Stimulated activated CD4-positive, alpha-beta T cell treated with anti-CD3 and anti-CD28 coated beads, Interleukin-12 subunit alpha, Interleukin-12 subunit beta, amount 100 ng/mL, for 24 hours (primary cell): ENCODE results near the gene NCOA3.

Source experiments
- DNase-seq, 2 experiments: peaks; one replicate each; pipeline ENCODE4 v3.0.0-alpha.2; 2020; ENCODE audit warnings: low read depth in 2 of 2

The NCOA3 gene

GRCh38 chr20:47597090-47597489 lies 95.4 kb downstream of the NCOA3 start:
- no peak for DNase-seq

DNA sequence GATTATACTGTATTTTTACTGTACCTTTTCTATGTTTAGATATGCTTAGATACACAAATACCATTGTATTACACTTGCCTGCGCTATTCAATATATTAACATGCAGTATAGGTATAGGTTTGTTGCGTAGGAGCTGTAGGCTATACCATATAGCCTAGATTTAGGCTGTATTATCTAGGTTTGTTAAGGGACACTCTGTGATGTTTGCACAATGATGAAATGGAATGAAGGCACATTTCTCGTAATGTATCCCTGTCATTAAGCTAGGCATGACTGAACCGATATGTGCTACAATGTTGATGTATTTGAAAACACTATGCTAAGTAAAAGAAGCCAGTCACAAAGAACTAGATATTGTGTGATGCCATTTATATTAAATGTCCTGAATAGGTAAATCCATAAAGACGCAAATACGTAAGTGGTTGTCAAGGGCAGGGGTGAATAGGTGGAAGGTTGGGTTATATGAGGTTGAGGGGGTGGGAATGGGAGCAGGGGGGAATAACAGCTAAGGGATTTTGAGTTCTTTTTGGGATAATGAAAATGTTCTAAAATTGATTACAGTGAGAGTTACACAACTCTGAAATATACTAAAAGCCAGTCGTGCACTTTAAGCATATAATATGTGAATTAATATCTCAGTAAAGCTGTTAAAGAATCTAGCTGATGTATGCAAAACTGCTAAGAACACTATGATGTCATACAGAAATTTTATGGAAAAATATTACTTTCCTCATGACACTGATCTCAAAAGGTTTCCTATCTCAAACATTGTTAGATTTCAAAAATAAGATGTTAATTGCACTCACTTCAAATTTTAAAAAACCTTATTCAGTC lies 97.4 kb downstream of the NCOA3 start:
- no peak for DNase-seq

DNA sequence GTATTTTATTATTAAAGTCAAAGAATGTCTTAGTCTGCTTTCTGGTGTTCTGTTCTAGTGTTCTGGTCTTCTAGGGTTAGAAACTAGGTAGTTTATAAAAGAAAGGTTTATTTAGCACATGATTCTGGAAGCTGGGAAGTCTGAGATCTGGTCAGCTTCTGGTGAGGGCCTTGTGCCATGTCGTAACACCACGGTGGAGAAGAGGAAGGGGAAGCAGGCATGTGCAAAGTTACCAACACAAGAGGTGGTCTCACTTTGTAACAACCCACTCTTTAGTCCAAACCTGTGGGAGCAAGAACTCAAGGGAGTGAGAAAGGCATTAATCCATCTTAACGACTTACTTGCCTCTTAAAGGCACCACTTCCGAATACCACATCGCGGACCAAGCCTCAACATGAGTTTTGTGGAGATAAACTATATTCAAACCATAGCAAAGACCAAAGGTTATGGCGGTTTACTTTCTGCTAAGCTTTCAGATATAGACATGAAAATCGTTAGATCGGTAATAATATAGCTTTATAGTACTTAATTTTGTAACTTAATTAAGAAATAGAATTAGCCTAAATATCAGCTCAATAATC lies 99.4 kb downstream of the NCOA3 start:
- DNase-seq, result no peak

DNA sequence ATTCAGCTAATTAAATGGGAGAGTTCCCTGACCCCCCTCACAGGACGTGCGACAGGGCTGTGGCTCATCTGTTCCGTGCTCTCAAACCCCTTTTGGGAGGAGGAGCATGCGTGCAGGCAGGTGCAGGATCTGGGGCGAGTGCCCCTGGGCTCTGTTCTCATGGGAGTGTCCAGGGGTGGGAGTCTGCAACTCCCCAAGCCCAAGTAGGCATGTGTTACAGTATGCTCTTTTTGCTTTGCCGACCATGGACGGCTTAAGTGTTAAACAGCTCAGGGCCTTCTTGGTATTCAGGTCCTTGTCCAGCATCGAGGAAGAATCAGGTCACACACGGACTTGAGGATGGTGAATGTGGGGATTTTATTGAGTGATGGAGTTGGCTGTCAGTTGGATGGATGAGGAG lies 101.6 kb downstream of the NCOA3 start:
- no peak for DNase-seq

DNA sequence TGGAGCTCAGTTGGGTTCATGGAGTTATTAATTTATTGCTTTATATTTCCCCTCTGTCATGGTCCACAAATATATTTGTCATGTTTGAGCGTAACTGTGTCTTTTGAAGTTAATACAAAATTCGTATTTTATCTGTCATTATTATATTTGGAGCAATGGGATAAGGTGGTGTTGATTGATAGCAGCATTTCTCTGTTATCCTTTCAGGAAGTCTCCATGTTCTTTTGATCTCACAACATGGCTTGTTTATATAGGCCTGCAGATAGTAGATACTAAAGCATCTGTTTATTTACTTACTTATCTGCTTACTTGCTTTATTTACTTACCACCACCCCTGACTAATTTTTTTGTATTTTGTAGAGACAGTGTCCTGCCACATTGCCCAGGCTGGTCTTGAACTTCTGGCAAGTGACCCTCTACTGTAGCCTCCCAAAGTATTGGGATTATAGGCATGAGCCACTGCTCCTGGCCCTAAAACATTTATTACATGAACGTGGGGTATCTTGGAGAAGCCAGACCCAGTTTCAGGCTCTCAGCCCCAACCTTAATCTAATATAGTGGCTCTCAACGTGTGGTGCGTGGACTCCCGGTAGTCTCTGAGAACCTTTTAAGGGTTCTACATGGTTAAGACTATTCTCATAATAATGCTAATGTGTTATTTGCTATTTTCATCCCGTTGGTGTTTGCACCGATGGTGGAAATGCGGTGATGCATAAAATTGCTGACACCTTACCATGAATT lies 104.2 kb downstream of the NCOA3 start:
- DNase-seq, result no peak

DNA sequence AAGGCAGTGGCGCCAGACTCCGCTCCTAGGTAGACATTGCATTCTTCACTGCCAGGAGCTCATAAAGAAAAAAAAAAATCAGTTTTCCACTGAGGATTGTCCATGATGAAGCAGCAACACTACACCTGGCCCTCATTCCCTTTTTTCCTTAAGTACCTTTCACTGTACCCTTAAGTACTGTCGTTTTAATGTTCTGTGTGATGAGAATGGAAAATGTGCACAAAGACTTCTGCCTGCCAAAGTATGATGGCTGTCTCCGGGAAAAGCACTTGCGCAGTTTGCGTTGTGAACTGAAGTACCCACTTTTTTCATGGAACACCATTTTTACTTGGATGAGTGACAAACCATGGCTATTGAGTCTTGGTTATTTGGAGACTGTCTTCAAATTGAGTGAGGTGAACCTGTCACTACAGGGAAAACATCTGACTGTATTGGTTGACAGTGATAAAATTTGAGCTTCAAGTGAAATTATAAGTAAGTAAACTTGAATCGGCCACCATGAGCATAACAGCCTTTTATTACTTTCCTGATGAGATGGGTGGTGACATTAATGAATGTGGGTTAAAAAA lies 104.8 kb downstream of the NCOA3 start:
- DNase-seq, result no peak

GRCh38 chr20:47606983-47607613 lies 105.4 kb downstream of the NCOA3 start:
- DNase-seq, result no peak

GRCh38 chr20:47609001-47609400 lies 107.3 kb downstream of the NCOA3 start:
- no peak for DNase-seq

GRCh38 chr20:47610247-47610944 lies 108.7 kb downstream of the NCOA3 start:
- DNase-seq, result peak; percentile 58 to 78

DNA sequence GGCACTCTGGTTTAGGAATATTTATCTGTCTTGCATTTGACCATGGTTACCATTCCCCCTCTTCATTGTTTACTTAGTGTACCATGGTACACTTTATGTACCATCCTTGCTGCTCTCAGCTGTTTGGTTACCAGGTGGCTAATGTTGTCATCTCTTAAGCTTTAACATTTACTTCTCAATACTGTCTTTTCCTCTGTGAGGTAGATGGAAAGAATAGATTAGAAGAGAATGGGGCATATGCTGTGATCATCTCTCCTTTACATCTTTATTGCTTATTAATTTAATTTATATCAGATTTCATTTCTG lies 109.2 kb downstream of the NCOA3 start:
- no peak for DNase-seq

DNA sequence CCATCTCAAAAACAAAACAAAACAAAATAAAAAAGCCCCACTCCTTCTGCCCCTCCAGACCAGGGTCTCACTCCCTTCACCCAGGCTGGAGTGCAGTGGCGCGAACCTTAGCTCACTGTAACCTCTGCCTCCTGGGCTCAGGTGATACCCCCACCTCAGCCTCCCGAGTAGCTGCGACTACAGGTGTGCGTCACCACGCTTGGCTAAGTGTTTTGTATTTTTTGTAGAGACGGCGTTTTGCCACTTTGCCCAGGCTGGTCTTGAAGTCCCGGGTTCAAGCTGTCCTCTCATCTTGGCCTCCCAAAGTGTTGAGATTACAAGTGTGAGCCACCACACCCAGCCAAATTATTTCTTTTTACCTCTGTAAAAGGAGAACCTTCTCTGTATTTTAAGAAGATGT lies 110.1 kb downstream of the NCOA3 start:
- DNase-seq, result no peak

- no peak for DNase-seq
Measured at GRCh38 chr20:47612670-47613069, 111.0 kb downstream of the NCOA3 start.

GRCh38 chr20:47614703-47615309 lies 113.1 kb downstream of the NCOA3 start:
- no peak for DNase-seq

GRCh38 chr20:47618479-47618878 lies 116.8 kb downstream of the NCOA3 start:
- DNase-seq, result no peak

DNA sequence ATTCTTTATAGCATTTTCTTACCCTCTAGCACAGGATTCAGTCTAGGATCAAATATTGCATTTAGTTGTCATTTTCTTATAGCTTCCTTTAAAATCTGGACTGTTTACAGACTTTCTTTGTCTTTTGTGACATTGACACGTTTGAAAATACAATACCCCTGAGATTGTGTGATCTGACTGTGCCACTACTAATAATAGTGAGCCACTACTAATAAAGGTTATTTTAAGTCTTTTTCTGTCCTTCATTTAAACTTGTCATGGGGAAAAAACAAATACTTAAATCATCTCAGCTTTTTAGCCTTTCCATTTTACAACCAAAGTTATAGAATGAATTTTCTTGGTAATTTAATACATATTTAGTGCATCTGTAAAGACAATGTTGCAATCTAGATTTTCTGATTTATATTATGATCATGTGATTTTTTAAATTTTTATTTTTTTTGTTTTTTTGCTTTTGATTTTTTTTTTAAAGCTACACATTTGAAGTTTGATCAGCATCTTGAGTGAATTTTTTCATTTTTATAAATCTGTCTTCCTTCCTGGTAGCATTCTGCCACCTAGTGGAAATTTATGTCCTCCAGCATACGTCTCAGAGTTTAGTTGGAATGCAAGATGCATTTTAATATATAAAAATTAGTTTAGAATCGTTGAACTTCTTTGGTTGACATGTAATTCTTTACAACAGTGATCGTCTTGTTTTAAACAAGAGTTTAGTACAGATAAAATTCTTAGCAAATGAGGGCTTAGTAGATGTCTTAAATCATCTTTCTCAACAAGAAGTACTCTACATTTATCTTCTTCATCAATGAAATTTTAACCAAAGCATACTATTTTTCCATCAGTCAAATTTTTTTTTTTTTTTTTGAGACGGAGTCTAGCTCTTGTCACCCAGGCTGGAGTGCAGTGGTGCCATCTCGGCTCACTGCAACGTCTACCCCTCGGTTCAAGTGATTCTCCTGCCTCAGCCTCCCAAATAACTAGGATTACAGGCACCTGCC lies 119.4 kb downstream of the NCOA3 start:
- DNase-seq, result no peak

DNA sequence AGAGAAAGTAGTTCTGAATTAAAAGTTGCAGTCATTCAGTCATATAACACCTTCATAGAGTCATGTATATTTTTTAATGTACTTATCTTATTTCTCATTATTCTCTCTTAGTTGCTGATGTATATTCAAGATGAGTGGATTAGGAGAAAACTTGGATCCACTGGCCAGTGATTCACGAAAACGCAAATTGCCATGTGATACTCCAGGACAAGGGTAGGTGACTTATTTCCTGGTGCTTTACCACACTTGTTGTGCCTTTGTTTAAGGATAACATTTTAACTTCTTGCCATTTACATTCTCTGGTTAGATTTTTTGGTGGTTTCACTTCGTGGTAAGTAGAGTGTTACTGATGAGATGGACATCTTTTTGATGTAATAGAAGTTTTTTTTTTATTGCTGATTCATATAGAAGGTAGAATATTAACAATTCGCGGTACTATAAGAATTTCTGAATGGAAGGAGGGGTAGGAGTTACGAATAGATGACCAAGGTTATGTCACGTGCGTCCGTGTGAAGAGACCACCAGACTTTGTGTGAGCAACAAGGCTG lies 120.5 kb downstream of the NCOA3 start:
- no peak for DNase-seq

DNA sequence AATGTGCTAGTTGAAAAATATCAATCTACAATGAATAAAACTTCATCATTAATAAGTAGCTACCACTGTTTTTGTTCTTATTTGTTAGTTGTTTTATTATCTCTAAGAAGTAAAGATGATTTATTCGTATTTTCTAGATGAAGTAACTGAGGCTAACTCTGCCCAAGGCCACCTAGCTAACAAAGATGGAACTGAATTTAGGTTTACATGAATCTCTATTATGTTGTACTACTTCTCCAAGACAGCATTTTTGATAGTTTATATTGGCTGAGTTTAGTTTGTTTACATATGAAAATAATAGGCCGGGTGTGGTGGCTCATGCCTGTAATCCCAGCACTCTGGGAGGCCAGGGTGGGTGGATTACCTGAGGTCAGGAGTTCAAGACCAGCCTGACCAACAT lies 121.5 kb downstream of the NCOA3 start:
- DNase-seq, result no peak

- DNase-seq, result no peak
Measured at GRCh38 chr20:47627540-47627939, 125.9 kb downstream of the NCOA3 start.

- DNase-seq, result no peak
Measured at GRCh38 chr20:47629907-47630306, 128.2 kb downstream of the NCOA3 start.

DNA sequence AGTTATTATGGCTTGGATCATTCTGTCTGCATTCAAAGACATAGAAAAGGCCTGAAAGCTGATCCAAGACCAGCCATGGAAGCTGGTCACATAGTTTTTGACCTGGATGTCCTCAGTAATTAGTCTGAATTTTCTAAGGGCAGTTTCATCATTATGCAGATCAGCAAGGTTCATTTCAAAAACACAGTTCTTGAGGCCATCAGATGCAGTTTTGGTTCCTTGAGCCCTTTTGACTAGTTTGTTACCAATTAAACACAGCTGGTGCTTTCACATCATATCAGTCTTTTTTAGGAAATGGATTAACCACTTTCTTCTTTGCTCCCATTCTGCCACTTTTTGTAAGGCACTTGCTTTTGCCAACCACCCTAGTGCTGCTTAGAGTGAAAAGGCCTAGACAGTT lies 129.4 kb downstream of the NCOA3 start:
- DNase-seq, result no peak
